ENCODE measurements around the gene RCSD1.

The RCSD1 gene

DNA sequence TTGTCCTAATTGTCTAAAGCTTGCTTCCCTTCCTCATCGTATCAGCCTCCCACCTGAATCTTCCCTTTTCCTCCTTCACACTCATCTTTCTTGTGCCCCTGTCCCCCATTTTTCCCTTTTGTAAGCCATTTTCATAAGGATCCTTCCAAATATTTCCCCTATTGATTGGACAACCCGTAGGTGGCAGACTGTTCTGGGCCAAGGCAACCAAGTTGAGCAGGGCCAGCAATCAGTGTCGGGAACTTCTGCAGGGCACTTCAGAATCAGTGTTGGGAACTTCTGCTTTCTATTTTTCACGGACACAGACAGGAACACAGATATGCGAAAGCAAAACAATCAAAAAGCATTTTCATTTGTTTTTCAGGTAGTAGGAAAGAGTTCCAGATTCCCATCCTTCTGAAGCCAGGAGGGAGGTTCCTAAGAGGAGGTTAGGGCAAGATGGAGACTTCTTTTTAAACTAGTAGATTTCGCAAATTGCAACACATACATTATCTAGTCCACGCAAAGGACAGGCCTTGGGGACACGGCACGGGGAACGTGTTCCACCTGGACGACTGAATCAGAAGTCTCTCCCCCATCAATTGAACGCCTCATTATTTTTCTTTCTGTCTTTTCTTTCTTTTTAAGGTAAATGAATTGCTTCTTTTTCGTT, 91.1 kb downstream of the RCSD1 start:
- CTCF ChIA-PET: interaction anchor here (0.8 to 1.2 kb wide), 7 partner anchors 39 to 361 kb away, joined by 3 to 6 read pairs (median 4); no protein-coding TSS in a partner anchor
- peak overlapping the region; percentile 77 for H3K4me3 ChIP-seq (ENCODE audit: low read depth, low read length)
- POLR2A ChIA-PET: interaction anchor here (1.0 to 1.3 kb wide), 4 partner anchors 11 to 302 kb away, joined by 3 to 5 read pairs (median 4); no protein-coding TSS in a partner anchor
- TF ChIP-seq, protein P1, sequence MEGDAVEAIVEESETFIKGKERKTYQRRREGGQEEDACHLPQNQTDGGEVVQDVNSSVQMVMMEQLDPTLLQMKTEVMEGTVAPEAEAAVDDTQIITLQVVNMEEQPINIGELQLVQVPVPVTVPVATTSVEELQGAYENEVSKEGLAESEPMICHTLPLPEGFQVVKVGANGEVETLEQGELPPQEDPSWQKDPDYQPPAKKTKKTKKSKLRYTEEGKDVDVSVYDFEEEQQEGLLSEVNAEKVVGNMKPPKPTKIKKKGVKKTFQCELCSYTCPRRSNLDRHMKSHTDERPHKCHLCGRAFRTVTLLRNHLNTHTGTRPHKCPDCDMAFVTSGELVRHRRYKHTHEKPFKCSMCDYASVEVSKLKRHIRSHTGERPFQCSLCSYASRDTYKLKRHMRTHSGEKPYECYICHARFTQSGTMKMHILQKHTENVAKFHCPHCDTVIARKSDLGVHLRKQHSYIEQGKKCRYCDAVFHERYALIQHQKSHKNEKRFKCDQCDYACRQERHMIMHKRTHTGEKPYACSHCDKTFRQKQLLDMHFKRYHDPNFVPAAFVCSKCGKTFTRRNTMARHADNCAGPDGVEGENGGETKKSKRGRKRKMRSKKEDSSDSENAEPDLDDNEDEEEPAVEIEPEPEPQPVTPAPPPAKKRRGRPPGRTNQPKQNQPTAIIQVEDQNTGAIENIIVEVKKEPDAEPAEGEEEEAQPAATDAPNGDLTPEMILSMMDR (IDR thresholded peaks at IDR 0.05; ENCODE audit: insufficient read depth, low read length, missing control alignments): peak; percentile 42
- DNase-seq (ENCODE audit: low read depth, low spot score): no peak

GRCh38 chr1:167721617-167722151, 91.7 kb downstream of the RCSD1 start, which contains the start of gene MPZL1:
Gene MPZL1, plus strand, starts transcription at chr1:167721982. Its CDS starts 170 bp downstream, at chr1:167722152.
- peak within 1 kb of the TSS; percentile 77 for H3K4me3 ChIP-seq (ENCODE audit: low read depth, low read length)
- peak; percentile 72 for DNase-seq (ENCODE audit: low read depth, low spot score)
- POLR2A ChIA-PET: interaction anchor here (0.6 to 1.3 kb wide), 7 partner anchors 8 to 438 kb away, joined by 3 to 5 read pairs (median 3); partner anchors contain the start of gene MPC2
- TF ChIP-seq, protein P1 (IDR thresholded peaks at IDR 0.05; ENCODE audit: insufficient read depth, low read length, missing control alignments): no peak
- CTCF ChIA-PET: interaction anchor here (0.8 to 1.2 kb wide), 2 partner anchors 38 to 76 kb away, joined by 3 to 5 read pairs; no protein-coding TSS in a partner anchor

GRCh38 chr1:167722152-167722869, 92.3 kb downstream of the RCSD1 start:
- DNase-seq (ENCODE audit: low read depth, low spot score): no peak
- POLR2A ChIA-PET: interaction anchor here (0.6 to 1.3 kb wide), 7 partner anchors 9 to 437 kb away, joined by 3 to 5 read pairs (median 3); partner anchors contain the start of gene MPC2

GRCh38 chr1:167722870-167723251, 92.8 kb downstream of the RCSD1 start:
- DNase-seq (ENCODE audit: low read depth, low spot score): no peak
- ChIA-PET CTCF (interaction anchor here (0.6 to 4.0 kb wide), 6 partner anchors 35 to 1390 kb away, joined by 3 to 14 read pairs (median 3); no protein-coding TSS in a partner anchor), POLR2A (no interaction called here)
- TF ChIP-seq, protein P1 (IDR thresholded peaks at IDR 0.05; ENCODE audit: insufficient read depth, low read length, missing control alignments): no peak
- H3K4me3 ChIP-seq (ENCODE audit: low read depth, low read length): peak overlapping the region; percentile 77

More at GRCh38 chr1:167722152-167722869, 92.3 kb downstream of the RCSD1 start:
- TF ChIP-seq, protein P1 (IDR thresholded peaks at IDR 0.05; ENCODE audit: insufficient read depth, low read length, missing control alignments): no peak
- H3K4me3 ChIP-seq (ENCODE audit: low read depth, low read length): peak overlapping the region; percentile 77
- CTCF ChIA-PET: interaction anchor here (0.6 to 4.0 kb wide), 7 partner anchors 34 to 1390 kb away, joined by 3 to 14 read pairs (median 3); no protein-coding TSS in a partner anchor

GRCh38 chr1:167723707-167724323, 93.8 kb downstream of the RCSD1 start:
- peak overlapping the region; percentile 77 for H3K4me3 ChIP-seq (ENCODE audit: low read depth, low read length)
- TF ChIP-seq, protein P1 (IDR thresholded peaks at IDR 0.05; ENCODE audit: insufficient read depth, low read length, missing control alignments): no peak
- DNase-seq (ENCODE audit: low read depth, low spot score): no peak
- ChIA-PET POLR2A (no interaction called here), CTCF (interaction anchor here (1.4 to 4.6 kb wide), 4 partner anchors 9 to 358 kb away, joined by 3 to 26 read pairs (median 10); no protein-coding TSS in a partner anchor)

Data from AG04449 (cell line).